Transverse colon (tissue), 4 donors: ENCODE results near the gene CD300LG. TPM values are rescaled to one million over a fixed set of nuclear protein-coding genes. Genes with fewer than 3 reads are reported as not detected.

Experiments
- DNase-seq: peaks from one replicate; pipeline ENCODE4 v3.0.0-alpha.2; 2019
- H3K27ac ChIP-seq, 4 donors: fragments of 200-600 bp; sonication (generic); 2 replicates each; pipeline ENCODE4 v1.5.1; 2016 to 2018; ENCODE audit warnings: inconsistent platforms in 4 of 4
- H3K27me3 ChIP-seq: fragments of 200-600 bp; sonication (generic); 2 replicates; pipeline ENCODE4 v1.5.1; 2017; ENCODE audit warnings: inconsistent platforms
- H3K36me3 ChIP-seq, 4 donors: fragments of 200-600 bp; sonication (generic); 2 replicates each; pipeline ENCODE4 v1.5.1; 2017 to 2019; ENCODE audit warnings: inconsistent platforms in 4 of 4
- H3K4me1 ChIP-seq, 4 donors: fragments of 200-600 bp; sonication (generic); 2 replicates each; pipeline ENCODE4 v1.5.1; 2017 to 2020; ENCODE audit warnings: inconsistent platforms in 4 of 4
- H3K4me3 ChIP-seq, 4 donors: fragments of 200-600 bp; sonication (generic); 1 replicate in 1 of 4; 2 replicates in 3 of 4; pipeline versions ENCODE4 v1.5.1 to v1.6.1; 2017 to 2019; ENCODE audit warnings: inconsistent platforms in 4 of 4
- H3K9me3 ChIP-seq, 2 donors: fragments of 200-600 bp; sonication (generic); 2 replicates each; pipeline ENCODE4 v1.5.1; 2017 to 2019; ENCODE audit warnings: inconsistent platforms in 2 of 2
- EP300 ChIP-seq: sonication (generic); formaldehyde crosslinking; IDR thresholded peaks from one replicate; pipeline ENCODE4 v1.6.1; 2017; ENCODE audit warnings: antibody characterized with exemption, low read depth
- POLR2A ChIP-seq: fragments of 450-650 bp; IDR thresholded peaks from one replicate; pipeline ENCODE4 v1.6.1; 2016; ENCODE audit warnings: antibody characterized with exemption, mild to moderate bottlenecking, moderate library complexity
- POLR2AphosphoS5 ChIP-seq, 3 donors: sonication (generic); formaldehyde crosslinking; IDR thresholded peaks; one replicate each; pipeline ENCODE4 v1.6.1; 2016; ENCODE audit warnings: antibody characterized with exemption in 3 of 3
- WGBS, 2 donors: methylation state at CpG; one replicate each; pipeline ENCODE4 v1.1.5; 2018; ENCODE audit warnings: low coverage in 1 of 2; 5-methylcytosine and 5-hydroxymethylcytosine counted together
- in situ Hi-C, 4 donors: fragments of 200-750 bp; cut with MboI; loops; one replicate each; pipeline versions ENCODE4 v1.15.0 to v1.15.1; 2017; ENCODE audit warnings: low sequenced_read_pairs in 3 of 4, low pct_ligation_motif_present in 1 of 4, low pct_unique_long_range_greater_than_20kb in 1 of 4
- intact Hi-C: fragments of 100-400 bp; cut with DNase I; formaldehyde crosslinking; loops from one replicate; pipeline ENCODE4 v1.15.1; 2023; ENCODE audit warnings: low total_unique reads
- total RNA-seq, 4 donors: library from RNA; depleted of rRNA; stranded (reverse); fragments of >200 nt; gene quantifications; one replicate each; pipeline ENCODE4 v1.1.0, GENCODE V29; 2016
- TF ChIP-seq, protein P1 (sequence below), 5 experiments: fragments of 200-600 bp in 3 of 5; fragments of 450-650 bp in 2 of 5; sonication (generic) in 3 of 5; IDR thresholded peaks; 1 replicate in 2 of 5; 2 replicates in 3 of 5; pipeline ENCODE4 v1.5.1; 2016 to 2017; ENCODE audit warnings: antibody characterized with exemption in 5 of 5, inconsistent platforms in 3 of 5, mild to moderate bottlenecking in 2 of 5, moderate library complexity in 1 of 5

Gene CD300LG
- total RNA-seq, 4 donors from 2014 or later: 0.55 to 44.5 (median 1.4) TPM; not detected in 1

DNA sequence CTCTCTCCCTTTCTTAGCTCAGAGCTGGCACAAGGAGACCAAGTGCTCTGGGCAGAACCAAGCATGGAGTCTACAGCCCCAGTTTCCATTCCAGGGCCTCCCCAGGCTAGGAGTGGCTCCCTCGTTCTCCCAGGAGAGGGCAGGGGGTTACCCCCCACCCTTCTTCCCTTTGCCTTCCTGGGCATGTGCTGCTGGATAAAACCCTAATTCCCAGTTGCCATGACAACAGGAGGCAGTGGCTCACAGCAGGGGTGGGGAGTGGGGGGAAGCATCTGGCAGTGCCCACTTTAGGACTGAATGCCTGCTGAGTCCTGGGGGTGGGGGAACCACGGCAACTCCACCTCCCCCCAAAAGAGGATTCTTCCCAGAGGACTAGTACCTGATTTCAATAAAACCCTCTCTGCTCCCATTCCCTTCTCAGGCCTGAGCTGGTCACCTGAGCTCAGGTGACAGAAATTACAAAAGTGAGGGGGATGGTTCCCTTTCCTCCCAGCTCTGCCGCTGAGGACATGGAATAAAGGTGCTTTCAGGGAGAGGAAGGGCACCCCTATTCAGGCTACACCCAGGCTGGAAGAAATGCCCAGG, 58.5 kb downstream of the CD300LG start:
- TF ChIP-seq EP300 (no peak), POLR2A (no peak), POLR2AphosphoS5 (IDR thresholded peaks at IDR 0.05) (no peak)
- TF ChIP-seq, protein P1, sequence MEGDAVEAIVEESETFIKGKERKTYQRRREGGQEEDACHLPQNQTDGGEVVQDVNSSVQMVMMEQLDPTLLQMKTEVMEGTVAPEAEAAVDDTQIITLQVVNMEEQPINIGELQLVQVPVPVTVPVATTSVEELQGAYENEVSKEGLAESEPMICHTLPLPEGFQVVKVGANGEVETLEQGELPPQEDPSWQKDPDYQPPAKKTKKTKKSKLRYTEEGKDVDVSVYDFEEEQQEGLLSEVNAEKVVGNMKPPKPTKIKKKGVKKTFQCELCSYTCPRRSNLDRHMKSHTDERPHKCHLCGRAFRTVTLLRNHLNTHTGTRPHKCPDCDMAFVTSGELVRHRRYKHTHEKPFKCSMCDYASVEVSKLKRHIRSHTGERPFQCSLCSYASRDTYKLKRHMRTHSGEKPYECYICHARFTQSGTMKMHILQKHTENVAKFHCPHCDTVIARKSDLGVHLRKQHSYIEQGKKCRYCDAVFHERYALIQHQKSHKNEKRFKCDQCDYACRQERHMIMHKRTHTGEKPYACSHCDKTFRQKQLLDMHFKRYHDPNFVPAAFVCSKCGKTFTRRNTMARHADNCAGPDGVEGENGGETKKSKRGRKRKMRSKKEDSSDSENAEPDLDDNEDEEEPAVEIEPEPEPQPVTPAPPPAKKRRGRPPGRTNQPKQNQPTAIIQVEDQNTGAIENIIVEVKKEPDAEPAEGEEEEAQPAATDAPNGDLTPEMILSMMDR (IDR thresholded peaks at IDR 0.05): no peak
- DNase-seq: no peak
- Histone ChIP-seq H3K4me1 (peaks cover 12 to 42% (median 31%) of the 10 kb centered on the region in 4 donors), H3K4me3 (peak overlapping the region in 1 of 4 donors; percentile 60), H3K9me3 (no peaks in the 10 kb centered on the region), H3K27ac (peak overlapping the region; percentile 84 to 94 (median 85)), H3K27me3 (peaks cover 69% of the 10 kb centered on the region), H3K36me3 (no peaks in the 10 kb centered on the region)
- 33% methylated on average over 3 of the region's 3 CpGs; no CpG with 5 or more reads in 1 of the 2 donors for WGBS, 2 donors
- in situ Hi-C loops: no loop called here
- intact Hi-C loops: no loop called here

- Histone ChIP-seq H3K9me3 (no peaks in the 10 kb centered on the region), H3K27ac (peak overlapping the region; percentile 84 to 94 (median 85)), H3K4me3 (peak overlapping the region; percentile 28 to 60 (median 48)), H3K4me1 (peaks cover 12 to 36% (median 26%) of the 10 kb centered on the region in 4 donors), H3K27me3 (peaks cover 66% of the 10 kb centered on the region), H3K36me3 (no peaks in the 10 kb centered on the region)
- WGBS, 2 donors: 9% methylated on average over 32 of the region's 37 CpGs; no CpG with 5 or more reads in 1 of the 2 donors
- peak; percentile 62 for DNase-seq
- in situ Hi-C loops: no loop called here
- intact Hi-C loops: no loop called here
- TF ChIP-seq, protein P1 (IDR thresholded peaks at IDR 0.05): no peak
- TF ChIP-seq EP300 (no peak), POLR2AphosphoS5 (IDR thresholded peaks at IDR 0.05) (no peak), POLR2A (no peak)
These were observed 59.2 kb downstream of the CD300LG start for GRCh38 chr17:43905985-43906852.

GRCh38 chr17:43906951-43907424, 60.0 kb downstream of the CD300LG start:
- Histone ChIP-seq H3K27me3 (peaks cover 61% of the 10 kb centered on the region), H3K9me3 (no peaks in the 10 kb centered on the region), H3K27ac (peak overlapping the region; percentile 84 to 94 (median 85)), H3K36me3 (no peaks in the 10 kb centered on the region), H3K4me3 (peak overlapping the region; percentile 28 to 60 (median 48)), H3K4me1 (peaks cover 12 to 36% (median 26%) of the 10 kb centered on the region in 4 donors)
- intact Hi-C loops (no loop called here), in situ Hi-C loops (no loop called here)
- DNase-seq: no peak
- TF ChIP-seq EP300 (no peak), POLR2AphosphoS5 (IDR thresholded peaks at IDR 0.05) (no peak), POLR2A (peak; percentile 23)
- TF ChIP-seq, protein P1 (IDR thresholded peaks at IDR 0.05): no peak
- WGBS, 2 donors: 4% methylated on average over 19 of the region's 29 CpGs; no CpG with 5 or more reads in 1 of the 2 donors

- peaks cover 59% of the 10 kb centered on the region for H3K27me3 ChIP-seq
- in situ Hi-C loops: no loop called here
- intact Hi-C loops: no loop called here
- DNase-seq: peak; percentile 69
- peaks cover 12 to 36% (median 26%) of the 10 kb centered on the region in 4 donors for H3K4me1 ChIP-seq
- TF ChIP-seq POLR2AphosphoS5 (IDR thresholded peaks at IDR 0.05) (peak in 2 of 3 donors; percentile 17 to 45), EP300 (no peak), POLR2A (no peak)
- TF ChIP-seq, protein P1 (IDR thresholded peaks at IDR 0.05): peak in 1 of 5 experiments; percentile 24
- no peaks in the 10 kb centered on the region for H3K9me3 ChIP-seq
- peak within 1 kb of the TSS; percentile 84 to 94 (median 85) for H3K27ac ChIP-seq
- no peaks in the 10 kb centered on the region for H3K36me3 ChIP-seq
- H3K4me3 ChIP-seq: peak within 1 kb of the TSS; percentile 28 to 60 (median 48)
- 1% methylated on average over 30 of the region's 36 CpGs; no CpG with 5 or more reads in 1 of the 2 donors for WGBS, 2 donors
These were observed 60.5 kb downstream of the CD300LG start, which contains the start of gene MPP2 for GRCh38 chr17:43907425-43907981. TSS of gene MPP2 (minus strand) at chr17:43907536. CDS start at chr17:43904460, 3,076 bp downstream.
